ENCODE data around the gene TMEM8B.

Gene TMEM8B, protein sequence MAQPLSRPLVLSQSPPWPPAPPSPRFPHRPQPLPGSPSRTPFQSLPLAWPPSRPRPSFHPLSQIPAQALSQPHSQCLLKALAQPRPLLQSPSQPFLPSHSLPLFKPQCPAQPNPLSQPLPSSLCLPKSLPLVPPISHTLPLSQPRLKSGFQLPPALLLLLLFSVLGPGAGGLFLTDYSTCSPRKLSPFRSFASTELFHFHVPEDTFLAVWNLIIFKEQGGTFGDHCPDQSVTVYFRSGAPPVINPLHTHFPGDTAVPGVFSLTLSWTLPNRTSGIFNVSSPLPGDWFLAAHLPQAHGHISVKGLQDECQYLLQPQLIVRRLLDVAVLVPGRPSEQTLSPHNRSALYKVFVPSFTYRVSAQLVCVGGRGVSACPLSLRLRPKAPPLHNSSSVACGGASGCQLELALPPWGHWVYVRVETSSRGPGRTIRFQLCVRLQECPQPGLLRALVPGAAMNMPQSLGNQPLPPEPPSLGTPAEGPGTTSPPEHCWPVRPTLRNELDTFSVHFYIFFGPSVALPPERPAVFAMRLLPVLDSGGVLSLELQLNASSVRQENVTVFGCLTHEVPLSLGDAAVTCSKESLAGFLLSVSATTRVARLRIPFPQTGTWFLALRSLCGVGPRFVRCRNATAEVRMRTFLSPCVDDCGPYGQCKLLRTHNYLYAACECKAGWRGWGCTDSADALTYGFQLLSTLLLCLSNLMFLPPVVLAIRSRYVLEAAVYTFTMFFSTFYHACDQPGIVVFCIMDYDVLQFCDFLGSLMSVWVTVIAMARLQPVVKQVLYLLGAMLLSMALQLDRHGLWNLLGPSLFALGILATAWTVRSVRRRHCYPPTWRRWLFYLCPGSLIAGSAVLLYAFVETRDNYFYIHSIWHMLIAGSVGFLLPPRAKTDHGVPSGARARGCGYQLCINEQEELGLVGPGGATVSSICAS

DNA sequence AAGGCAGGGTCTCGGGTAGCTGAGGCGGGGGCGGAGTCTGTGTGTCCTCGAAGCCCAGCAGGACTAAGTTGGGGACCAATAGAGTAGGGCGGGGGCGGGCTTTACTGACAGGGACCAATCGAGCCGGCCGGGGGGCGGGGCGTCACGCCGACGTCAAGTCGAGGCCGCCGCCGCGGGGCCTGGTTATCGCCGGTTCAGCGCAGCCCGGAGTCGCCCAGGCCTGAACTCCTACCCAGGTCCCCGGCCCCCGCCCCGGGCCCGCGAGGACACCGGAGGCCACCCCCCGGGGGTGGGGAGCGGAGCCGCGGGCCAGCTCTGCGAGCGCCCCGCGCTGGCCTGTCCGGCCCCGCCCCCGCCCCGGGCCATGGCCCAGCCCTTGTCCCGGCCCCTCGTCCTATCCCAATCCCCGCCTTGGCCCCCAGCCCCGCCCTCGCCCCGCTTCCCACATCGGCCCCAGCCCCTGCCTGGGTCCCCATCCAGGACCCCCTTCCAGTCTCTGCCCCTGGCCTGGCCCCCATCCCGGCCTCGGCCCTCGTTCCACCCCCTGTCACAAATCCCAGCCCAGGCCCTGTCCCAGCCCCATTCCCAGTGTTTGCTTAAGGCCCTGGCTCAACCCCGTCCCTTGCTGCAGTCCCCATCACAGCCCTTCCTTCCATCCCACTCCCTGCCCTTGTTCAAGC is at the start of gene TMEM8B:
Gene TMEM8B, plus strand, starts transcription at position 145 of the 680 bp plus-strand sequence. Its CDS starts 220 bp downstream, at position 365.
- DNase-seq = peak; percentile 86

DNA sequence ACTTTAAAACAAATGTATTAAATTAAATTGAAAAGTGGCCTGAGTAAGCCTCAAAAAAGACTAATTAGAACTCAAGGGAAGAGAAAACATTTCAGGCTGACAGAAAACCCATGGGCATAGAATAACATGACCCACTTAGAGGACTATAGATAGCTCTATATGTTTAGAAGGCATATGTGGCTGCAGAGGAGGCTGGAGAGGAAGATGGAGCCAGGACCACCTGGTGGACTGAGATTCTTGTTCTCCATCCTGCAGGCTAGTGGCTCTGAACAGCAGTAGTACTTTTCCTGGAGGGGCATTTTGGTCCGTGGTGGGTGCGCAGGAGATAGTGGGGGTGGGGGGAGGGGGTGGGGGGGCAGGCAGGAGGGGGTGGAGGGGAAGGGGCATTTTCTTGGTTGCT is 48.0 kb upstream of the TMEM8B start:
- no peak for DNase-seq

DNA sequence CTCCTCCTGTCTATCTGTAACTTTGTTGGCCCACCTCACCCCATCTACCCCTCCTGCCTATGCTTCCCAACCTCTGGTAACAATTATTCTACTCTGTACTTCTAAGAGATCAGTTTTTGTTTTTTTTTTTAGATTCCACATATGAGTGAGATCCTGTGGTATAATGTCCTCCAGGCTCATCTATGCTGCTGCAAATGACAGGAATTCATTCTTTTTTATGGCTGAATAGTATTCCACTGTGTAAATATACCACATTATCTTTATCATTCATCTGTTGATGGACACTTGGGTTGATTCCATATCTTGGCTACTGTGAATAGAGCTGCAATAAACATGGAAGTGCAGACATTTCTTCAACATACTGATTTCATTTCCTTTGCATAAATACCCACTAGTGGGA is 45.6 kb upstream of the TMEM8B start:
- DNase-seq = no peak

DNA sequence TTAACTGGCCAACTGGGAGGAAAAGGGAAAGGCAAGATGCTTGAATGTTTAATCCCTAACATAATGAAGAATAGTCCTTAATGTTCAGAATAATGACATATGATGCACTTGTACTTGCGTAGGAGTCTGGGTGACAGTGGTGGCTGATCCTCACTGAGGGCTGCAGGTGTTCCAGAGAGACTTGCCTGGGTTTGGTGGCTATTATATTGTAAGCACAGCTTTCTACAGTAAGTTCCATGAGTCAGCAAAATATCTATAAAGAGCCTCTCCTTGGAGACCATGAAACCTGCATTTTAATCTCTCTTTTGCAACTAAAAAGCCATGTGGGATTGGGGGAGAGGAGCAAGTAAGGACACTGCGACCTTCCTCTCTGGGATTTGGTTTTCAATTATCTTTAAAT is 39.5 kb upstream of the TMEM8B start:
- peak in 1 of 2 experiments; percentile 12 for DNase-seq

DNA sequence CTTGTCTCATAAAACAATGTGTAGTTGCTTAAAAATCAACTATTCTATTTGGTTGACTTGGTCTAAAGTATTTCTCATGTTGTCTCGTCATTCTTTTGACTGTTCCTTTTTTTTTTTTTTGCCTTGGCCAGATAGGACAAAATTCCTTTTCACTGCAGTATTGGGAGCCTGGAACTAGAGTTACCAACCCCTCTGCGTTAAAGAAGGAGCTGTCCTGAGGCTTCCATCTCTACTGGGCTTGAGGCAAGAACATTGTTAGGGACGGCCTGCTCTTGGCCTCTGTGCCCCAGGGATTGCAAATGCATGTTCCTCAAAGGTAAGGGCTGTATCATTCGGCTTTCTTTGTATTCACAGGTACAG is 39.0 kb upstream of the TMEM8B start:
- DNase-seq = no peak

DNA sequence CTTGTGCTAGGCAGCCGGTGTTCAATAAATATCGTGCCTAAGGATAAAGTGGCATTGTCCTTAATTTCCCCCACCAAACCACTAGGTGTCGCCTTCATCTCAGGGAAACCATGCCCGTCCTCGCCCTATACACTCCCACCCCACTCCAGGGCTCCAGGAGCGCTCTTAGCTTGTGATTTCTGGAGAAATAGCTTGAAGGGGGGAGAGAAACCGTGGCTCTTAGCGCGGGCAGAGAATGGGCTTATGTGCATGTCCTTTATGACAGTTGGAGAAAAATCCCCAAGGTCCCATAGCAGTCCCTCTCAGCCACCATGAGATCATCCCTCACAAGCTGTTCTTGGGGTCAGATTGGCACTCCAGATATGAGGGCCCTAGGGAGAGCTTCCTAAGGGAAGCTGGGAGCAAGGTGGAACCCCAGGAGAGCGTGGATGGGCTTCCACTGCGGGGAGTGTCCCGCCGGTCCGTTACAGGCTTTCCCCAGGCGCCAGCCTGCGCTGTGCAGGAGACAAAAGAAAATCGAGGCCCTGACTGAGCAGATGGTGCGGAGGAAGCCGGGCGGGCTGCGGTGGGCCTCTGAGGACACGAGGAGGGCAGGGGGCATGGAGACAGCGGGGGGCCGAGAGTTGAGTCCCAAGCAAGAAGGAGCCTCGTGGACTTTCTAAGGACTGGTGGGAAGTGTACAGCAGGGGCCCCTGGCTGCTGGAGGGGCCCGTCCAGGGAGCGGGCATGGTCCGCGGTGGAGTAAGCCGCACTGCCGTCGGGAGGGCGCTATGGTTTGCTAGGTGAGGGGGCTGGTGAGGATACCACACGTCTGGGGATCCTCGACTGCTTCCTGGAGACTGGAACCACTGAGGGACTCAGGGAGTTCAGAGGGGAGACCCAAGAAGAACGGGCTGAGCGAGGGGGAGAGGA is 38.4 kb upstream of the TMEM8B start:
- DNase-seq = peak; percentile 89 to 94

DNA sequence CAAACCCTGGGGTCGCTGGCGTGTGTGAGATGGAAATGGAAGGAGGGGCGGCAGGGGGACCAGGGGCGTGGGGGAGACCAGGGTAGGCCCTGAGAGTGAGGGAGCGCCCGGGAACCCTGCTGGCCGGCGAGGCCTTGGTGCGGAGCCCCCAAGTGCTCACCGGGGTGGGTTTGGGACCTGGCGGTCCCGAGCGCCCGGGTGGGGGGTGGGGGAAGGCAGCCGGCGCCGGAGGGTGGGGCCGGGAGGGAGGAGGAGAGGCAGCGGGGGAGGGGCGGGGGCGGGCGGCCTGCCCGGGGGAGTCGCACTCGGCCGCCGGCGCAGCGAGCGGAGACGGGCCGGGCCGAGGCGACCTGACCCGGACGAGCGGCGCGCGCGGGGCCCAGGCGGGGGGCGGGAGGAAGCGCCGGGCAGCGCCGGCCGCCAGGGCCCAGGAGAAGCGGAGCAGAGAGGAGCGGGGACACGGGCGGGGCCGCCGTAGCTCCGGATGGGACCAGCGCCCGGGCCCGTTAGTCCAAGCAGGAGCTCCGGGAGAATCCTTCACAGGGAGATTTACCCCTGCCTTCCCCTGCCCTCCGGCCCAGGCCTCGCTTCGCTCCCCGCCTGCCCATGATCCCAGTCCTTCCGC is 37.6 kb upstream of the TMEM8B start, which contains the start of gene NPR2:
Gene NPR2, plus strand, starts transcription at position 295 of the 625 bp plus-strand sequence. CDS start 818 bp downstream, outside the sequence.
- peak in 1 of 2 experiments; percentile 25 for DNase-seq

DNA sequence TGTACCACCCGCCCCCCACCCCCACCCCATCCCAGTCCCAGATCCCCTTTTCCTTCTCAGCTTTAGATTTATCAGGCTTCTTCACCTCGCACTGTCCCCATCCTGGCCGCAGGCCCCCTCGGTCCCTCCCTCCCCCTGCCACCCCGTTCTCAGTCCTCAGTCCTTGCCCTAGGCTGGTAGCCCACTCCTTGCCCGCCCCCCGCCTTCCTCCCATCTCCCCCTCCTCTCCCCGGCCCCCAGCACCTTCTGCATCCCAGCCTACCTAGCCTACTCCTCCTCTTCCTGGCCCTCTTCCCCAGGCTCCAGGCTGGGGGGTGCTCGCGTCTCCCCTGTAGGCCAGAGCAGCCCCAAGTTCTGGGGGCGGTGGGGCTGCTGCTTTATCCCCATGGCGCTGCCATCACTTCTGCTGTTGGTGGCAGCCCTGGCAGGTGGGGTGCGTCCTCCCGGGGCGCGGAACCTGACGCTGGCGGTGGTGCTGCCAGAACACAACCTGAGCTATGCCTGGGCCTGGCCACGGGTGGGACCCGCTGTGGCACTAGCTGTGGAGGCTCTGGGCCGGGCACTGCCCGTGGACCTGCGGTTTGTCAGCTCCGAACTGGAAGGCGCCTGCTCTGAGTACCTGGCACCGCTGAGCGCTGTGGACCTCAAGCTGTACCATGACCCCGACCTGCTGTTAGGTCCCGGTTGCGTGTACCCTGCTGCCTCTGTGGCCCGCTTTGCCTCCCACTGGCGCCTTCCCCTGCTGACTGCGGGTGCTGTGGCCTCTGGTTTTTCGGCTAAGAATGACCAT is 36.8 kb upstream of the TMEM8B start:
- no peak for DNase-seq

DNA sequence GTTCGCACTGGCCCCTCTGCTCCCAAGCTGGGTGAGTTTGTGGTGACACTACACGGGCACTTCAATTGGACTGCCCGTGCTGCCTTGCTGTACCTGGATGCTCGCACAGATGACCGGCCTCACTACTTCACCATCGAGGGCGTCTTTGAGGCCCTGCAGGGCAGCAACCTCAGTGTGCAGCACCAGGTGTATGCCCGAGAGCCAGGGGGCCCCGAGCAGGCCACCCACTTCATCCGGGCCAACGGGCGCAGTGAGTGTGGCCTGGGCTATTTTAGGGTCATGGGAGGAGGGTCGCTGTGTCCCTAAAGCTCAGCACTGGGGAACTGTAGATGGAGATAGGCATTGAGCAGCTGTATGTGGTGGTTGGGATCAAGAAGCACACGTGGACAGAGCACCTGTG is 36.2 kb upstream of the TMEM8B start:
- DNase-seq = no peak

DNA sequence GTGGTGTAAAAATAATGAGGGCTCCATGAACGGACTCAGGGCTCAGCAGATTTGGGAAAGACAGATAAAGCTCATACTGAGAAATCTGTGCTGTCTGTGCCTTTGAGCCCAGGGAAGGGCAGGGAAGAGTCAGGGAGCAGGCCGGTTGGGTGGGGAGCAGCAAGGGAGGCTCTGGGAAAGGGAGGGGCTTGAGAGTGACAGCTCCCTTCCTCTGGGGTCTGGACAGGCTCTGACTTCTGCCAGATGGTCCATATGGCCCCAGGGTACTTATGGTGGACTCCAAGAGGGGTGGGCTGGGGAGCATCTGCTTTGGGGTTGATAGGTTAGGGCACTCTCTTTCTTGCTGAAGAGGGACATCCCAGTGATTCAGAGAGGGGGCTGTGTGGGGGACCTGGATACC is 35.6 kb upstream of the TMEM8B start:
- peak; percentile 51 to 76 for DNase-seq

DNA sequence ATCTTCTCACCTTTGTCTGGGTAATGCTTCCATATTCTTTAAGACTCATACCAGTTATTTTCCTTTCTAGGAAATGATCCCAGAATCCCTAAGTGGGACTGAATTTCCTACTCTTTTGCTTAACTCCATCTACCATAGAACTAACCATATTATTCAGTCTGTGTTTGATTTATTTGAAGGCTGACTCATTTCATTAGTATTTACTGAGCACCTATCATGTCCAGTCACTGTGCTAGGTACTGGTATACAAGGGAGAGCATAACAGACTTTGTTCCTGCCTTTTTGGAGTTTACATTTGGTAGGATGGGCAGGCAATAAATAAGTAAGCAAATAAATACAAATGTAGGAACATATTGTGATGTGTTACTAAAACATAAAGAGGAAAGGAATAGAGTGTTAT is 33.3 kb upstream of the TMEM8B start:
- DNase-seq = no peak

DNA sequence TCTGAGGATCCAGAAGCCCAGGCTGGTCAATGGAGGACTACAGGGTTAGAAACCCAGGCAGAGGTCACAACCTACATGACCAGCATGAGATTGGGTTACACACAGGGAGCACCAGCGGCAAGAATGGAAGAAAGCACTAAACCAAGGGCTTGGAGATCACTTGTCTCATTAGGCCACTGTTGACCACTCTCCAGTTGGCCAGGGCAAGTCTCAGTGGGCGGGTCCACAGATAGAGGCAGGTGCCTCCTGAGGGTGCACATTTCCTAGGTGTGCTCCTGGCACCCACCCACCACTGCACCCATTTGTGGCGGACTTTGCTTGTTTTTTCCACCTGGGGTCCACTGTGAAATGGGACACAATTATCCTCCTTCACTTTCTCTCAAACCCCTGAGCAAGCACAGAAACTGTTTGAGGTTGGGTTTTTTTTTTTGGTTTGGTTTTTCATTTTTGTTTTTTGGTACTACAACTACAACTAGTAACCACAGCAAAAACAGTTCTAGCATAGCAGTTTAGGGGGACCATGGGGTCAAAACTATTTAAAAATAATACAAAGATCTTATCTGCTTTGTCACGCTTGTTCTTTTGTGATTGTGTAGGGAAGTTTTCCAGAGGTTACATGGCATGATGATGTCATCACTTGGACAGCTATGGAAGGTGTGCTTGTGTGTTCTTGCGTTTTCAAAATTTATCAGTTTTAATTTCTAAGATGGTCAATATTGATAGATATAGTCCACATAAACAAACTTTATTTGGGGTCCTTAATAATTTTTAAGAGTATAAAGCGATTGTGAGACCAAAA is 31.5 kb upstream of the TMEM8B start:
- DNase-seq = no peak

DNA sequence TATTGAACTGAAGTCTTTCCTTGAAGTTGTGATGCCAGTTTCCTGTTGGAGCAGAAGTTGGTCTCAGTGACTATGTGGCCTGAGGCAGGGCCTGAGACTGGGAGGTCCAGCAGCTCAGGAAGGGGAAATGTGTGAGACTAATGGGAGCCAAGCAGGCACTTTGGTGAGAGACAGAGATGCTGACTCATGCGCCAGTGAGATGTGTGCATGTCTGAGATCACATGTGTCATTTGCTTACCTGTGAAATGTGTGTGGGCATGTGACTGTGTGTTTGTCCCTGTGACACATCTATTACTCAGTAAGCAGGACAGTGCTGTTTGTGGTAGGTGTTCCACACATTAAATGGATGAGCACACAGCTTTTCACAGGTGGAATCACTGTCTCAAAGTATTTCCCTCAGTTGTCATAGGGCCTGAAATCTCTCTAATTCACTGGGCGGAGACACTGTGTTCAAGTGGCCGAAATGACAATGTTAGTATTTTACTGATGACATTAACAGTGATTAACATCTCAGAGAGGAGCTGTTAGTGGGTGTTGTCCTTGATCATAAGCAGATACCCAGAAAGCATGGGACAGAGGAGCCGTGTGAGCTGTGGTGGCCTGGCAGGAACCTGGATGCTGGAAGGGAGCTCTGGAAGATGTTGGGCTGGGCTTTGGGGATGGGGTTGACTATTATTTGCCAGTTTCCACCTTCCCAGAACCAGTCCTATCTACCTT is 30.2 kb upstream of the TMEM8B start:
- no peak for DNase-seq

DNA sequence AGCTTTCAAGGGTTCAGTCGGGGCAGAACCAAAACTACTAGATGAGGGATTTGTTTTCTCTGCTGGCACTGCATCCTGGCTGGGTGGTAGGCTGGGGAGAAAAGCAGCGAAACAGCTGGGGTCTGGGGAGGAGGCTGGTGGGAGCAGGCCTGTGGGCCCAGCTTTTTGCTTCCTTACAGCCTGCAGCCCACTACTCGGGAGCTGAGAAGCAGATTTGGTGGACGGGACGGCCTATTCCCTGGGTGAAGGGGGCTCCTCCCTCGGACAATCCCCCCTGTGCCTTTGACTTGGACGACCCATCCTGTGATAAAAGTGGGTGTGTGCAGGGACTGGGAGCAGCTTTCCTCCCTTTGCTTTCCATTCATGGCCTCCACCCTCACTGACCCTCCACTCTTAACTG is 28.5 kb upstream of the TMEM8B start:
- DNase-seq = no peak

DNA sequence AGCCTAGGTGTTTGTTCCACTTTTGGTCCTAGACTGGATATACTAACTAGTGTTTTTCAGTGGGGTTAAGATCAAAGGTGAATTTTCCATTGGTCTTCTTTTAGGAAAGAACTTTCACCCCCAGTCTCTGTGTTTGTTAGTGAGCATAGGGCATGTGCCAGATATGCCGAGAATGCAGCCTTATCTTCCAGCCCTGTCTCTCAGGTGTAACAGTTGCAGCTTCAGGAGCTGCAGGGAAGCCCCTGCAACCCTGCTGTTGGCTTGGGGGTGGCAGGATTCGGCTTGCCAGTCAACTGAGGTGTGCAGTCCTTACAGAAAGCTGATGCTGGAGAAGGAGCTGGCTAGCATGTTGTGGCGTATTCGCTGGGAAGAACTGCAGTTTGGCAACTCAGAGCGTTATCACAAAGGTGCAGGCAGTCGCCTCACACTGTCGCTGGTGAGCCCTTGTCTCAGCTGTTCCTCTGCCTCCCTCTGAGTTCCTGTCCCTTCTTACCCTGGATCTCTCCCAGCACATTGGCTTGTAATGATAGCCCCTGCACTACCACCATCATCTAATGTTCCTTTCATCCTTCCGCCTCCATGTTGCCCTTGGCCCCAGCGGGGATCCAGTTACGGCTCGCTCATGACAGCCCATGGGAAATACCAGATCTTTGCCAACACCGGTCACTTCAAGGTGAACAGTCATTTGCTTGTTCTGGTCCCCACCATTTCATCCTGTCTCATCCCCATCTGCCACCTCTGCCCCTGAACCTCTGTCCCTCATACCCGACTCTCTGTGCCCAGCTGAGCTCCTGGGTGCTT is 27.5 kb upstream of the TMEM8B start:
- no peak for DNase-seq

DNA sequence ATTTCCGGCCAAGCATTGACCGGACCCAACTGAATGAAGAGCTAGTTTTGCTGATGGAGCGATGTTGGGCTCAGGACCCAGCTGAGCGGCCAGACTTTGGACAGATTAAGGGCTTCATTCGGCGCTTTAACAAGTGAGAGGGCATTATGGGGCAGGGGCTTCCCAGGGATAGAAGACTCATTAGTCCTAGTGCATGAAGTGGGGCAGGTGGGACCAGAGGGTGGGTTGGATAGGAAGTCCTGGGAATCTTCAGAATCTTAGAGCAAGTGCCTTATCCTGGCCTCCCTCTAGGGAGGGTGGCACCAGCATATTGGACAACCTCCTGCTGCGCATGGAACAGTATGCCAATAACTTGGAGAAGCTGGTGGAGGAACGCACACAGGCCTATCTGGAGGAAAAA is 22.9 kb upstream of the TMEM8B start:
- no peak for DNase-seq

DNA sequence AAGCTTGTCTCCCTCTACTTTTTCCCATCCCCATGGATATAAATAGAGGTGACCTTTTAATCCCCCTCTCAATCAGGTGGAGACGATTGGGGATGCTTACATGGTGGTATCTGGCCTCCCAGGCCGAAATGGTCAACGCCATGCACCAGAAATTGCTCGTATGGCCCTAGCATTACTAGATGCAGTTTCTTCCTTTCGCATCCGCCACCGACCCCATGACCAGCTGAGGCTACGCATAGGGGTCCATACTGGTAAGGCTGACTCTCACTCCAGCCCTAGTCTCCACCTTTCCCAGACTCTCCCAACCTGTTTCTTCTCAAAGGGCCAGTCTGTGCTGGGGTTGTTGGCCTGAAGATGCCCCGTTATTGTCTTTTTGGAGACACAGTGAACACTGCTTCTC is 20.6 kb upstream of the TMEM8B start:
- DNase-seq = no peak

DNA sequence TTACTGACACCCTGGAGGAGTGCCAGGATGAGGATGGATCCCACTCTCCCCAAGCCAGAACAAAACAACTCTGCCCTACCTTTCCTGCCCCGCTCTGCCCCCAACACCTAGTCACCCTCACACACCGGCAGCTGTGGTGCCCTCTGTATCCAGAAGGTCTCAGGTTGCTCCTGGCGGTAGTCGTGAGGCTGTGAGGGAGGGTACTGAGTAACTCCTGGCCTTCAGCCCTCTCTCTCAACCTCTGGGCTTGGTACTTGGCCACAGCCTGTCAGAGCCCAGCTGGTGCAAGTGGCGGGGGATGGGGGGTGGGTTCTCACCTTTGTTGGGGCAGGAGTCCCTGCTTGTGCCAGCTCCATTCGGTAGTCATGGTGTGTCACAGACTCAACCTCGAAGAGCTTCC is 18.9 kb upstream of the TMEM8B start:
- no peak for DNase-seq
